ENCODE measurements around the gene NDUFAF7. TPM values are rescaled to one million over a fixed set of nuclear protein-coding genes. Genes with fewer than 3 reads are reported as not detected.

The NDUFAF7 gene
- polyA plus RNA-seq (2011; rRNA removed), result 17.1 and 23.3 TPM in 2 replicates
- polyA minus RNA-seq (2011; rRNA and poly(A)+ RNA removed), result 9.4 and 12.0 TPM in 2 replicates

GRCh38 chr2:37231241-37232130 is at the start of gene NDUFAF7, which contains the start of gene CEBPZ:
Gene NDUFAF7, plus strand, starts transcription at chr2:37231658. Its CDS starts 48 bp downstream, at chr2:37231706.
Gene CEBPZ, minus strand, starts transcription at chr2:37231596. Its CDS starts 29 bp downstream, at chr2:37231567.
- Histone ChIP-seq H3K27ac (ENCODE audit: low read depth, low read length) (peak within 1 kb of the TSS; percentile 96), H3K4me3 (ENCODE audit: low read depth, low read length) (peak within 1 kb of the TSS; percentile 99), H3K9me3 (ENCODE audit: control insufficient read depth, insufficient read depth, low read length) (peaks cover 4% of the 10 kb centered on the region; the same call in 1 of the 2 replicates), H3K27me3 (ENCODE audit: control insufficient read depth, insufficient read depth, low read length) (no peaks in the 10 kb centered on the region)
- DNase-seq (ENCODE audit: low read depth, low spot score), result peak; percentile 71
- ChIA-PET CTCF (no interaction called here), POLR2A (interaction anchor here (0.6 to 1.0 kb wide), 3 partner anchors 34 to 123 kb away, joined by 3 to 5 read pairs (median 3); no protein-coding TSS in a partner anchor)
- 0 out of 2 replicates have a peak, but pooled peaks have one; percentile 12 for TF ChIP-seq CTCF (IDR thresholded peaks at IDR 0.05; ENCODE audit: low read depth, low read length)

GRCh38 chr2:37181726-37182684 is 49.5 kb upstream of the NDUFAF7 start:
- H3K27me3 ChIP-seq (ENCODE audit: control insufficient read depth, insufficient read depth, low read length), result no peaks in the 10 kb centered on the region
- no peaks in the 10 kb centered on the region for H3K9me3 ChIP-seq (ENCODE audit: control insufficient read depth, insufficient read depth, low read length)
- no peak overlapping the region for H3K4me3 ChIP-seq (ENCODE audit: low read depth, low read length)
- CTCF ChIA-PET, result interaction anchor here (0.7 to 3.8 kb wide), 3 partner anchors 14 to 695 kb away, joined by 3 to 16 read pairs (median 7); no protein-coding TSS in a partner anchor
- POLR2A ChIA-PET, result interaction anchor here (1.4 kb wide), 1 partner anchor 25 kb away, joined by 6 read pairs; the partner anchor contains the start of gene EIF2AK2
- TF ChIP-seq CTCF (IDR thresholded peaks at IDR 0.05; ENCODE audit: low read depth, low read length), result no peak
- no peak for DNase-seq (ENCODE audit: low read depth, low spot score)
- no peak overlapping the region for H3K27ac ChIP-seq (ENCODE audit: low read depth, low read length)

- no peak for DNase-seq (ENCODE audit: low read depth, low spot score)
- CTCF ChIA-PET, result interaction anchor here (2.4 kb wide), 1 partner anchor 20 kb away, joined by 12 read pairs; no protein-coding TSS in a partner anchor
- no peak for TF ChIP-seq CTCF (IDR thresholded peaks at IDR 0.05; ENCODE audit: low read depth, low read length)
- POLR2A ChIA-PET, result no interaction called here
- Histone ChIP-seq H3K27ac (ENCODE audit: low read depth, low read length) (no peak within 1 kb of the TSS), H3K9me3 (ENCODE audit: control insufficient read depth, insufficient read depth, low read length) (no peaks in the 10 kb centered on the region), H3K4me3 (ENCODE audit: low read depth, low read length) (no peak within 1 kb of the TSS), H3K27me3 (ENCODE audit: control insufficient read depth, insufficient read depth, low read length) (no peaks in the 10 kb centered on the region)
These were observed 42.9 kb upstream of the NDUFAF7 start, which contains the start of gene SULT6B1 for GRCh38 chr2:37188570-37188969. Gene SULT6B1, minus strand, starts transcription at chr2:37188670. Its CDS starts 30 bp downstream, at chr2:37188640.

GRCh38 chr2:37189452-37190153 is 41.9 kb upstream of the NDUFAF7 start:
- Histone ChIP-seq H3K27ac (ENCODE audit: low read depth, low read length) (no peak overlapping the region), H3K9me3 (ENCODE audit: control insufficient read depth, insufficient read depth, low read length) (no peaks in the 10 kb centered on the region), H3K4me3 (ENCODE audit: low read depth, low read length) (no peak overlapping the region), H3K27me3 (ENCODE audit: control insufficient read depth, insufficient read depth, low read length) (no peaks in the 10 kb centered on the region)
- no peak for TF ChIP-seq CTCF (IDR thresholded peaks at IDR 0.05; ENCODE audit: low read depth, low read length)
- DNase-seq (ENCODE audit: low read depth, low spot score), result no peak
- ChIA-PET POLR2A (no interaction called here), CTCF (interaction anchor here (0.8 to 2.4 kb wide), 2 partner anchors 10 to 21 kb away, joined by 3 to 12 read pairs; no protein-coding TSS in a partner anchor)

Measured in AG04450 (cell line).